HEK293 (cell line): Measurements from ENCODE around the gene ABCF1.

ENCODE experiments used
- GLI4 ChIP-seq: fragments of 450-650 bp; formaldehyde crosslinking; IDR thresholded peaks from 2 replicates; pipeline ENCODE4 v1.5.1; 2016; ENCODE audit warnings: missing biosample characterization, missing genetic modification characterization
- GLIS1 ChIP-seq: fragments of 450-650 bp; formaldehyde crosslinking; IDR thresholded peaks from 2 replicates; pipeline ENCODE4 v1.5.1; 2016; ENCODE audit warnings: missing biosample characterization, missing genetic modification characterization
- REST ChIP-seq: fragments of 450-650 bp; formaldehyde crosslinking; IDR thresholded peaks from 2 replicates; pipeline ENCODE4 v1.5.1; 2016; ENCODE audit warnings: missing biosample characterization, missing genetic modification characterization
- TCF7L2 ChIP-seq: IDR thresholded peaks from 2 replicates; pipeline ENCODE4 v1.6.1; 2011; ENCODE audit warnings: low read depth, mild to moderate bottlenecking, inconsistent platforms, low read length, moderate library complexity, borderline replicate concordance
- ZBTB10 ChIP-seq: fragments of 450-650 bp; formaldehyde crosslinking; IDR thresholded peaks from 2 replicates; pipeline ENCODE4 v1.5.1; 2016; ENCODE audit warnings: missing biosample characterization, missing genetic modification characterization
- ZBTB26 ChIP-seq: fragments of 450-650 bp; formaldehyde crosslinking; optimal IDR thresholded peaks from 2 replicates; pipeline ENCODE3; 2016; ENCODE audit warnings: missing biosample characterization, mild to moderate bottlenecking, missing genetic modification characterization
- ZNF148 ChIP-seq: fragments of 450-650 bp; formaldehyde crosslinking; IDR thresholded peaks from 2 replicates; pipeline ENCODE4 v1.5.0; 2017; ENCODE audit warnings: missing biosample characterization, missing genetic modification characterization, borderline replicate concordance
- ZNF174 ChIP-seq: fragments of 450-650 bp; formaldehyde crosslinking; IDR thresholded peaks from 2 replicates; pipeline ENCODE4 v1.5.0; 2017; ENCODE audit warnings: missing biosample characterization, mild to moderate bottlenecking, missing genetic modification characterization
- ZNF274 ChIP-seq, 2 experiments: fragments of 200-500 bp in 1 of 2; fragments of 450-650 bp in 1 of 2; sonication (Bioruptor generic) in 1 of 2; formaldehyde crosslinking in 1 of 2; IDR thresholded peaks; 2 replicates each; pipeline versions ENCODE4 v1.5.1 to v1.6.1; 2014 to 2016; ENCODE audit warnings: borderline replicate concordance in 1 of 2, inconsistent platforms in 1 of 2, low read length in 1 of 2, missing biosample characterization in 1 of 2, missing genetic modification characterization in 1 of 2
- ZNF785 ChIP-seq: fragments of 450-650 bp; formaldehyde crosslinking; IDR thresholded peaks from 2 replicates; pipeline ENCODE4 v1.5.1; 2016; ENCODE audit warnings: missing biosample characterization, missing genetic modification characterization
- ZNF791 ChIP-seq: fragments of 450-650 bp; formaldehyde crosslinking; IDR thresholded peaks from 2 replicates; pipeline ENCODE4 v1.5.1; 2016; ENCODE audit warnings: missing biosample characterization, missing genetic modification characterization
- ZNF792 ChIP-seq: fragments of 450-650 bp; formaldehyde crosslinking; IDR thresholded peaks from 2 replicates; pipeline ENCODE4 v1.5.1; 2016; ENCODE audit warnings: missing biosample characterization, missing genetic modification characterization
- TF ChIP-seq, protein P1 (sequence below): fragments of 450-650 bp; formaldehyde crosslinking; IDR thresholded peaks from 2 replicates; pipeline ENCODE4 v1.5.1; 2016; ENCODE audit warnings: missing biosample characterization, missing genetic modification characterization
- TF ChIP-seq, protein P2 (sequence below): fragments of 450-650 bp; formaldehyde crosslinking; IDR thresholded peaks from 2 replicates; pipeline ENCODE4 v1.5.1; 2016; ENCODE audit warnings: missing biosample characterization, missing genetic modification characterization, borderline replicate concordance

GRCh38 chr6:30635834-30636233, 64.6 kb downstream of the ABCF1 start:
- no peak for TF ChIP-seq GLI4 (tag by site-specific recombination)
- no peak for TF ChIP-seq REST (tag by site-specific recombination)
- no peak for TF ChIP-seq ZBTB26
- TF ChIP-seq, protein P1, sequence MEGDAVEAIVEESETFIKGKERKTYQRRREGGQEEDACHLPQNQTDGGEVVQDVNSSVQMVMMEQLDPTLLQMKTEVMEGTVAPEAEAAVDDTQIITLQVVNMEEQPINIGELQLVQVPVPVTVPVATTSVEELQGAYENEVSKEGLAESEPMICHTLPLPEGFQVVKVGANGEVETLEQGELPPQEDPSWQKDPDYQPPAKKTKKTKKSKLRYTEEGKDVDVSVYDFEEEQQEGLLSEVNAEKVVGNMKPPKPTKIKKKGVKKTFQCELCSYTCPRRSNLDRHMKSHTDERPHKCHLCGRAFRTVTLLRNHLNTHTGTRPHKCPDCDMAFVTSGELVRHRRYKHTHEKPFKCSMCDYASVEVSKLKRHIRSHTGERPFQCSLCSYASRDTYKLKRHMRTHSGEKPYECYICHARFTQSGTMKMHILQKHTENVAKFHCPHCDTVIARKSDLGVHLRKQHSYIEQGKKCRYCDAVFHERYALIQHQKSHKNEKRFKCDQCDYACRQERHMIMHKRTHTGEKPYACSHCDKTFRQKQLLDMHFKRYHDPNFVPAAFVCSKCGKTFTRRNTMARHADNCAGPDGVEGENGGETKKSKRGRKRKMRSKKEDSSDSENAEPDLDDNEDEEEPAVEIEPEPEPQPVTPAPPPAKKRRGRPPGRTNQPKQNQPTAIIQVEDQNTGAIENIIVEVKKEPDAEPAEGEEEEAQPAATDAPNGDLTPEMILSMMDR (tag by site-specific recombination), result no peak
- TF ChIP-seq GLIS1, result no peak
- TF ChIP-seq ZNF792 (tag by site-specific recombination), result no peak
- no peak for TF ChIP-seq ZBTB10
- TF ChIP-seq ZNF148, result no peak
- TF ChIP-seq, protein P2, sequence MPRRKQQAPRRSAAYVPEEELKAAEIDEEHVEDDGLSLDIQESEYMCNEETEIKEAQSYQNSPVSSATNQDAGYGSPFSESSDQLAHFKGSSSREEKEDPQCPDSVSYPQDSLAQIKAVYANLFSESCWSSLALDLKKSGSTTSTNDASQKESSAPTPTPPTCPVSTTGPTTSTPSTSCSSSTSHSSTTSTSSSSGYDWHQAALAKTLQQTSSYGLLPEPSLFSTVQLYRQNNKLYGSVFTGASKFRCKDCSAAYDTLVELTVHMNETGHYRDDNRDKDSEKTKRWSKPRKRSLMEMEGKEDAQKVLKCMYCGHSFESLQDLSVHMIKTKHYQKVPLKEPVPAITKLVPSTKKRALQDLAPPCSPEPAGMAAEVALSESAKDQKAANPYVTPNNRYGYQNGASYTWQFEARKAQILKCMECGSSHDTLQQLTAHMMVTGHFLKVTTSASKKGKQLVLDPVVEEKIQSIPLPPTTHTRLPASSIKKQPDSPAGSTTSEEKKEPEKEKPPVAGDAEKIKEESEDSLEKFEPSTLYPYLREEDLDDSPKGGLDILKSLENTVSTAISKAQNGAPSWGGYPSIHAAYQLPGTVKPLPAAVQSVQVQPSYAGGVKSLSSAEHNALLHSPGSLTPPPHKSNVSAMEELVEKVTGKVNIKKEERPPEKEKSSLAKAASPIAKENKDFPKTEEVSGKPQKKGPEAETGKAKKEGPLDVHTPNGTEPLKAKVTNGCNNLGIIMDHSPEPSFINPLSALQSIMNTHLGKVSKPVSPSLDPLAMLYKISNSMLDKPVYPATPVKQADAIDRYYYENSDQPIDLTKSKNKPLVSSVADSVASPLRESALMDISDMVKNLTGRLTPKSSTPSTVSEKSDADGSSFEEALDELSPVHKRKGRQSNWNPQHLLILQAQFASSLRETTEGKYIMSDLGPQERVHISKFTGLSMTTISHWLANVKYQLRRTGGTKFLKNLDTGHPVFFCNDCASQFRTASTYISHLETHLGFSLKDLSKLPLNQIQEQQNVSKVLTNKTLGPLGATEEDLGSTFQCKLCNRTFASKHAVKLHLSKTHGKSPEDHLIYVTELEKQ (tag by site-specific recombination), result no peak
- no peak for TF ChIP-seq ZNF174 (tag by site-specific recombination)
- no peak for TF ChIP-seq ZNF785 (tag by site-specific recombination)
- TF ChIP-seq ZNF791, result no peak
- no peak for TF ChIP-seq TCF7L2
- TF ChIP-seq ZNF274 (IDR thresholded peaks at IDR 0.05; ENCODE audit: low read length), result no peak
- no peak for TF ChIP-seq ZNF274 (tag by site-specific recombination; IDR thresholded peaks at IDR 0.05; ENCODE audit: borderline replicate concordance)
